Measurements from ENCODE around the gene TNFSF12.

DNA sequence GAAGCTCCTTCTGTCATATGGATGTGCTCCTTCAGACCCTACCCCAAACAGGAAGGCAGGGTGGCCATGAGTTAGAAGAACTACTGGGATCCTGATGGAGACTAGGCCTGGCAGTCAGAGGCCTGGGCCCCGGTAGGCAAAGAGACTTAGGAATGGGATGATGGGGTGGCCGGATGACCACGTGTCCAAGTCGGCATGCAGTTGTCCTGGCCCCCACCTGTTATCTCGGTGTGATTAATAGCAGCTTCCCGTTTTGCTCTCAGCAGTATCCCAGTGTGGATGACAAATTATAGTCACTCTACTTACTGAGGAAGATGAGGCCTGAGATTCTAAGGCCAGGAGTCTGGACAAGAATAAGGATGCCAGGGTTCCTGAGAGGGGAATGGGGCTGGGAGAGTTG is 1.5 kb downstream of the TNFSF12 start:
- TF ChIP-seq EZH2 (IDR thresholded peaks at IDR 0.05; ENCODE audit: low read length), result no peak
- TF ChIP-seq, protein P1, sequence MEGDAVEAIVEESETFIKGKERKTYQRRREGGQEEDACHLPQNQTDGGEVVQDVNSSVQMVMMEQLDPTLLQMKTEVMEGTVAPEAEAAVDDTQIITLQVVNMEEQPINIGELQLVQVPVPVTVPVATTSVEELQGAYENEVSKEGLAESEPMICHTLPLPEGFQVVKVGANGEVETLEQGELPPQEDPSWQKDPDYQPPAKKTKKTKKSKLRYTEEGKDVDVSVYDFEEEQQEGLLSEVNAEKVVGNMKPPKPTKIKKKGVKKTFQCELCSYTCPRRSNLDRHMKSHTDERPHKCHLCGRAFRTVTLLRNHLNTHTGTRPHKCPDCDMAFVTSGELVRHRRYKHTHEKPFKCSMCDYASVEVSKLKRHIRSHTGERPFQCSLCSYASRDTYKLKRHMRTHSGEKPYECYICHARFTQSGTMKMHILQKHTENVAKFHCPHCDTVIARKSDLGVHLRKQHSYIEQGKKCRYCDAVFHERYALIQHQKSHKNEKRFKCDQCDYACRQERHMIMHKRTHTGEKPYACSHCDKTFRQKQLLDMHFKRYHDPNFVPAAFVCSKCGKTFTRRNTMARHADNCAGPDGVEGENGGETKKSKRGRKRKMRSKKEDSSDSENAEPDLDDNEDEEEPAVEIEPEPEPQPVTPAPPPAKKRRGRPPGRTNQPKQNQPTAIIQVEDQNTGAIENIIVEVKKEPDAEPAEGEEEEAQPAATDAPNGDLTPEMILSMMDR (optimal IDR thresholded peaks at IDR 0.05 in 1 of 3, IDR thresholded peaks at IDR 0.05 in 1 of 3, conservative IDR thresholded peaks at IDR 0.05 in 1 of 3; ENCODE audit: extremely low read depth in 1 of 3, insufficient read depth in 2 of 3, low read length in 3 of 3), result no peak
